Liver (tissue), 9 donors: ENCODE results near the gene B4GALT5. TPM values are rescaled to one million over a fixed set of nuclear protein-coding genes. Genes with fewer than 3 reads are reported as not detected.

Experiments used
- DNase-seq: peaks from one replicate; pipeline ENCODE4 v3.0.0-alpha.2; 2017; ENCODE audit warnings: low spot score
- H3K27ac ChIP-seq, 2 donors: one replicate each; pipeline ENCODE4 v1.7.0; 2013; ENCODE audit warnings: inconsistent platforms in 2 of 2, low read length in 2 of 2, control low read depth in 1 of 2, low read depth in 1 of 2, mild to moderate bottlenecking in 1 of 2
- H3K27me3 ChIP-seq, 4 donors: one replicate each; pipeline versions ENCODE4 v1.6.1 to v1.7.0; 2013; ENCODE audit warnings: low read length in 3 of 4, inconsistent platforms in 1 of 4, mild to moderate bottlenecking in 1 of 4, moderate library complexity in 1 of 4; ENCODE audit not compliant: control insufficient read depth in 4 of 4, insufficient read depth in 4 of 4
- H3K36me3 ChIP-seq, 4 donors: one replicate each; pipeline versions ENCODE4 v1.6.1 to v1.7.0; 2013; ENCODE audit warnings: low read length in 3 of 4, mild to moderate bottlenecking in 3 of 4, low read depth in 1 of 4, moderate library complexity in 1 of 4; ENCODE audit not compliant: control insufficient read depth in 4 of 4, insufficient read depth in 3 of 4
- H3K4me1 ChIP-seq, 4 donors: one replicate each; pipeline versions ENCODE4 v1.6.1 to v1.7.0; 2013; ENCODE audit warnings: low read length in 3 of 4, mild to moderate bottlenecking in 3 of 4, moderate library complexity in 1 of 4; ENCODE audit not compliant: control insufficient read depth in 4 of 4, insufficient read depth in 4 of 4
- H3K4me3 ChIP-seq, 3 donors: one replicate each; pipeline versions ENCODE4 v1.6.1 to v1.7.0; 2013; ENCODE audit warnings: low read length in 3 of 3, control low read depth in 1 of 3, low read depth in 1 of 3, mild to moderate bottlenecking in 1 of 3
- H3K9ac ChIP-seq, 2 donors: one replicate each; pipeline ENCODE4 v1.7.0; 2013; ENCODE audit warnings: low read length in 2 of 2, mild to moderate bottlenecking in 2 of 2, moderate library complexity in 2 of 2, control low read depth in 1 of 2, low read depth in 1 of 2
- H3K9me3 ChIP-seq, 4 donors: one replicate each; pipeline versions ENCODE4 v1.6.1 to v1.7.0; 2013; ENCODE audit warnings: low read length in 3 of 4; ENCODE audit not compliant: control insufficient read depth in 4 of 4
- ATF3 ChIP-seq: IDR thresholded peaks from 2 replicates; pipeline ENCODE4 v1.6.1; 2016; ENCODE audit warnings: antibody characterized with exemption
- CTCF ChIP-seq: fragments of 150-350 bp; IDR thresholded peaks from 2 replicates; pipeline ENCODE4 v1.5.1; 2017; ENCODE audit warnings: improper control_type of control experiment, low read depth, low read length; ENCODE audit not compliant: missing input control
- FOXA1 ChIP-seq: IDR thresholded peaks from 2 replicates; pipeline ENCODE4 v1.6.1; 2016; ENCODE audit warnings: antibody characterized with exemption
- FOXA2 ChIP-seq: IDR thresholded peaks from 2 replicates; pipeline ENCODE4 v1.6.1; 2016; ENCODE audit warnings: antibody characterized with exemption
- GABPA ChIP-seq, 2 donors: IDR thresholded peaks in 1 of 2; conservative IDR thresholded peaks in 1 of 2; 2 replicates each; pipeline ENCODE4 v1.6.1; 2016; ENCODE audit warnings: antibody characterized with exemption in 2 of 2, mild to moderate bottlenecking in 1 of 2, moderate library complexity in 1 of 2
- HNF4A ChIP-seq, 2 donors: conservative IDR thresholded peaks; 2 replicates each; pipeline ENCODE4 v1.6.1; 2016; ENCODE audit warnings: antibody characterized with exemption in 2 of 2, mild to moderate bottlenecking in 2 of 2
- HNF4G ChIP-seq: IDR thresholded peaks from 2 replicates; pipeline ENCODE4 v1.6.1; 2016; ENCODE audit warnings: antibody characterized with exemption
- NR2F2 ChIP-seq: IDR thresholded peaks from 2 replicates; pipeline ENCODE4 v1.6.1; 2016; ENCODE audit warnings: antibody characterized with exemption
- RXRA ChIP-seq, 2 donors: IDR thresholded peaks; 2 replicates each; pipeline ENCODE4 v1.6.1; 2017 to 2018; ENCODE audit warnings: antibody characterized with exemption in 2 of 2, mild to moderate bottlenecking in 1 of 2
- SP1 ChIP-seq: IDR thresholded peaks from 2 replicates; pipeline ENCODE4 v1.6.1; 2018; ENCODE audit warnings: antibody characterized with exemption, mild to moderate bottlenecking
- TAF1 ChIP-seq: conservative IDR thresholded peaks from 2 replicates; pipeline ENCODE4 v1.6.1; 2016; ENCODE audit warnings: antibody characterized with exemption, mild to moderate bottlenecking
- ZBTB33 ChIP-seq: IDR thresholded peaks from 2 replicates; pipeline ENCODE4 v1.6.1; 2016; ENCODE audit warnings: antibody characterized with exemption
- WGBS: extraction: QIAGEN DNeasy Blood & Tissue Kit; methylation state at CpG from one replicate; pipeline ENCODE4 v1.1.7; 2013; 5-methylcytosine and 5-hydroxymethylcytosine counted together
- polyA plus RNA-seq, 2 donors: library from polyadenylated mRNA; stranded (reverse) in 1 of 2; unstranded in 1 of 2; fragments of 200-250 nt in 1 of 2; fragments of >200 nt in 1 of 2; fragmentation: Nextera tagmentation in 1 of 2; extraction: Ambion mirVana in 1 of 2; gene quantifications; one replicate each; pipeline versions ENCODE4 v1.2.1 to v1.2.3, GENCODE V29; 2013 to 2015
- total RNA-seq, 2 donors: library from RNA; depleted of rRNA; stranded (reverse); fragments of >200 nt; gene quantifications; one replicate each; pipeline ENCODE4 v1.2.3, GENCODE V29; 2014
- donor health status: healthy.
- donor health status: healthy.
- donor health status: healthy.
- donor health status: healthy.
- donor health status: healthy.

Gene B4GALT5
- total and polyA plus RNA-seq, 4 donors = 2.0 to 28.2 (median 14.4) TPM

- H3K4me3 ChIP-seq = no peak overlapping the region
- WGBS = 68% methylated on average over 12 of the region's 12 CpGs
- H3K4me1 ChIP-seq = no peaks in the 10 kb centered on the region
- TF ChIP-seq RXRA (IDR thresholded peaks at IDR 0.05) (peak; percentile 17 to 45), HNF4A (conservative IDR thresholded peaks at IDR 0.05) (peak; percentile 22 to 42), GABPA (IDR thresholded peaks at IDR 0.05 in 1 of 2, conservative IDR thresholded peaks at IDR 0.05 in 1 of 2) (no peak), NR2F2 (peak; percentile 86)
- no peak for DNase-seq
- no peaks in the 10 kb centered on the region for H3K9me3 ChIP-seq
- peak overlapping the region in 1 of 2 donors; percentile 51 for H3K27ac ChIP-seq
- no peaks in the 10 kb centered on the region for H3K36me3 ChIP-seq
- no peak overlapping the region for H3K9ac ChIP-seq
- no peaks in the 10 kb centered on the region for H3K27me3 ChIP-seq
Measured at GRCh38 chr20:49594143-49594930, 119.3 kb downstream of the B4GALT5 start.

GRCh38 chr20:49593466-49594142, 120.1 kb downstream of the B4GALT5 start:
- Histone ChIP-seq H3K36me3 (no peaks in the 10 kb centered on the region), H3K4me1 (no peaks in the 10 kb centered on the region), H3K9ac (no peak overlapping the region), H3K27me3 (no peaks in the 10 kb centered on the region), H3K27ac (peak overlapping the region; percentile 16 to 51), H3K4me3 (no peak overlapping the region), H3K9me3 (no peaks in the 10 kb centered on the region)
- no peak for DNase-seq
- 85% methylated on average over 15 of the region's 15 CpGs for WGBS
- TF ChIP-seq TAF1 (no peak), FOXA2 (no peak), RXRA (IDR thresholded peaks at IDR 0.05) (no peak), ATF3 (no peak), CTCF (no peak), ZBTB33 (no peak), SP1 (no peak)

- Histone ChIP-seq H3K36me3 (no peaks in the 10 kb centered on the region), H3K27ac (no peak overlapping the region), H3K9me3 (no peaks in the 10 kb centered on the region), H3K4me1 (no peaks in the 10 kb centered on the region), H3K27me3 (no peaks in the 10 kb centered on the region), H3K4me3 (no peak overlapping the region), H3K9ac (no peak overlapping the region)
- TF ChIP-seq ATF3 (no peak), HNF4G (no peak), FOXA1 (no peak)
- no peak for DNase-seq
Measured at GRCh38 chr20:49592120-49592519, 121.6 kb downstream of the B4GALT5 start.
